Mesendoderm (in vitro differentiated cells): ENCODE data around the gene RNF135.
A peak's percentile ranks its signal among the peaks of the same experiment; 100 is the strongest.
"Not testable (repeated sequence)": the region's sequence is repeated elsewhere in the genome, so short reads cannot be mapped to it uniquely, and the experiment has no call there.

Source experiments
- DNase-seq: peaks from one replicate; pipeline ENCODE4 v3.0.0; 2013
- H2AK5ac ChIP-seq: 2 replicates; pipeline ENCODE4 v1.6.1; 2013; ENCODE audit warnings: low read length, inconsistent platforms
- H2BK120ac ChIP-seq: 2 replicates; pipeline ENCODE4 v1.6.1; 2013; ENCODE audit warnings: low read depth, mild to moderate bottlenecking, low read length, moderate library complexity, mixed read lengths
- H2BK15ac ChIP-seq: replicated peaks from 2 replicates; pipeline ENCODE4 v1.6.1; 2013; ENCODE audit warnings: low read depth, mild to moderate bottlenecking, moderate library complexity
- H2BK5ac ChIP-seq: 2 replicates; pipeline ENCODE4 v1.6.1; 2013; ENCODE audit warnings: low read length, inconsistent platforms
- H3K18ac ChIP-seq: 2 replicates; pipeline ENCODE4 v1.6.1; 2013; ENCODE audit warnings: mild to moderate bottlenecking, low read length, mixed read lengths
- H3K23ac ChIP-seq: one replicate; pipeline ENCODE4 v1.6.1; 2013; ENCODE audit warnings: low read length
- H3K27ac ChIP-seq: 2 replicates; pipeline ENCODE4 v1.5.1; 2013; ENCODE audit warnings: low read depth, mild to moderate bottlenecking, inconsistent platforms, low read length, moderate library complexity
- H3K27me3 ChIP-seq: 2 replicates; pipeline ENCODE4 v1.6.1; 2013; ENCODE audit warnings: low read length, control low read depth, mild to moderate bottlenecking, inconsistent platforms; ENCODE audit not compliant: insufficient read depth, poor library complexity
- H3K36me3 ChIP-seq: 2 replicates; pipeline ENCODE4 v1.6.1; 2013; ENCODE audit warnings: low read length, inconsistent platforms; ENCODE audit not compliant: control insufficient read depth, insufficient read depth
- H3K4ac ChIP-seq: one replicate; pipeline ENCODE4 v1.6.1; 2013; ENCODE audit warnings: low read depth, mild to moderate bottlenecking, low read length, moderate library complexity
- H3K4me1 ChIP-seq: 2 replicates; pipeline ENCODE4 v1.6.1; 2013; ENCODE audit warnings: low read depth, low read length, inconsistent platforms; ENCODE audit not compliant: control insufficient read depth
- H3K4me2 ChIP-seq: 2 replicates; pipeline ENCODE4 v1.6.1; 2013; ENCODE audit warnings: low read length
- H3K4me3 ChIP-seq: 2 replicates; pipeline ENCODE4 v1.5.1; 2013; ENCODE audit warnings: mild to moderate bottlenecking, low read length
- H3K56ac ChIP-seq: one replicate; pipeline ENCODE4 v1.6.1; 2013; ENCODE audit warnings: low read length
- H3K79me1 ChIP-seq: 2 replicates; pipeline ENCODE4 v1.6.1; 2013; ENCODE audit warnings: low read length, inconsistent platforms
- H3K79me2 ChIP-seq: 2 replicates; pipeline ENCODE4 v1.6.1; 2013; ENCODE audit warnings: mild to moderate bottlenecking, low read length; ENCODE audit not compliant: control insufficient read depth, insufficient read depth
- H3K9ac ChIP-seq: 2 replicates; pipeline ENCODE4 v1.6.1; 2013; ENCODE audit warnings: low read length, inconsistent platforms
- H4K5ac ChIP-seq: one replicate; pipeline ENCODE4 v1.6.1; 2013; ENCODE audit warnings: low read length
- H4K8ac ChIP-seq: one replicate; pipeline ENCODE4 v1.6.1; 2013; ENCODE audit warnings: low read depth, mild to moderate bottlenecking, control low read depth, low read length, moderate library complexity
- WGBS: extraction: QIAGEN DNeasy Blood & Tissue Kit; methylation state at CpG from one replicate; pipeline ENCODE4 v1.1.7; 2013; ENCODE audit warnings: low lambda C conversion rate, missing lambda C conversion rate; ENCODE audit not compliant: insufficient coverage; ENCODE audit errors: extremely low coverage; 5-methylcytosine and 5-hydroxymethylcytosine counted together

Gene RNF135

GRCh38 chr17:30927756-30928155 lies 43.1 kb upstream of the RNF135 start:
- no peak overlapping the region for H2AK5ac ChIP-seq
- no peak overlapping the region for H3K56ac ChIP-seq
- no peak overlapping the region for H3K23ac ChIP-seq
- H3K36me3 ChIP-seq = no peaks in the 10 kb centered on the region
- WGBS = no CpG with 5 or more reads among the region's 5 CpGs
- no peak overlapping the region for H4K5ac ChIP-seq
- H3K4me3 ChIP-seq = no peak overlapping the region
- no peak overlapping the region for H2BK5ac ChIP-seq
- no peak overlapping the region for H3K27ac ChIP-seq
- H3K79me2 ChIP-seq = no peaks in the 10 kb centered on the region
- H3K18ac ChIP-seq = no peak overlapping the region
- no peak overlapping the region for H4K8ac ChIP-seq
- no peak overlapping the region for H2BK15ac ChIP-seq
- H3K79me1 ChIP-seq = no peaks in the 10 kb centered on the region
- H3K4me2 ChIP-seq = no peak overlapping the region
- no peaks in the 10 kb centered on the region for H3K4me1 ChIP-seq
- H3K27me3 ChIP-seq = peaks cover 3% of the 10 kb centered on the region
- H3K4ac ChIP-seq = no peak overlapping the region
- no peak overlapping the region for H3K9ac ChIP-seq
- no peak overlapping the region for H2BK120ac ChIP-seq
- no peak for DNase-seq

GRCh38 chr17:30928584-30928983 lies 42.3 kb upstream of the RNF135 start:
- no peaks in the 10 kb centered on the region for H3K27me3 ChIP-seq
- H4K5ac ChIP-seq = no peak overlapping the region
- no peak overlapping the region for H2BK15ac ChIP-seq
- no peak overlapping the region for H2AK5ac ChIP-seq
- H3K9ac ChIP-seq = no peak overlapping the region
- no CpG with 5 or more reads among the region's 3 CpGs for WGBS
- no peaks in the 10 kb centered on the region for H3K4me1 ChIP-seq
- H3K23ac ChIP-seq = no peak overlapping the region
- DNase-seq = peak; percentile 35
- H3K4me3 ChIP-seq = no peak overlapping the region
- H4K8ac ChIP-seq = no peak overlapping the region
- H3K79me1 ChIP-seq = no peaks in the 10 kb centered on the region
- H2BK120ac ChIP-seq = no peak overlapping the region
- H3K36me3 ChIP-seq = no peaks in the 10 kb centered on the region
- H3K56ac ChIP-seq = no peak overlapping the region
- no peak overlapping the region for H3K4ac ChIP-seq
- no peak overlapping the region for H3K4me2 ChIP-seq
- no peaks in the 10 kb centered on the region for H3K79me2 ChIP-seq
- H3K27ac ChIP-seq = no peak overlapping the region
- H3K18ac ChIP-seq = no peak overlapping the region
- H2BK5ac ChIP-seq = no peak overlapping the region

DNA sequence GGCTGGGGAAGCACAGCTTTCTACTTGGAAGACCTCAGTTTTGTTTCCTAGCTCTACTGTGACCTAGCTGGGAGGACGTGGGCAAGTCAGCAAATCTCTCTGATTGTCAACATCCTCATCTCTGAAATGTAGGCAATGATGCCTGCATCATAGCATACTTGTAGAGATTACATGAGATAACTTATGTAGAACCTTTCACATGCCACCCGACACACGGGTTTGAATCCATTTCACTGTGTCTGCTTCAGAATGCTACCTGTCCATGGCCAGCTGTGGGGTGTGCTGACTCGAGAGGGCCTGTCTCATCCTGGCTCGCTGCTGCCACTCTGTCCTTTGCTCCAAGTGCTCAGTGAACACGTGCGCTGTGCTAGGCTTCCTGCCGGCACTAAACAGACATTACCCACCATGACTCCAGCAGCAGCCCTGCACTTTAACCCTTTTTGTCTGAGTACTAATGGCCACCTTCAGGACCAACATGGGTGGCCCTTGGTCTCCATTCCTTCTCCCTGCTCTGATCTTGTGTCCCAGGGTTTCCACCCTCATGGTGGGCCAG lies 41.7 kb upstream of the RNF135 start:
- H3K56ac ChIP-seq = no peak overlapping the region
- no peak overlapping the region for H4K8ac ChIP-seq
- DNase-seq = no peak
- H3K27me3 ChIP-seq = no peaks in the 10 kb centered on the region
- H3K4me3 ChIP-seq = no peak overlapping the region
- no peak overlapping the region for H2BK120ac ChIP-seq
- H3K4me1 ChIP-seq = no peaks in the 10 kb centered on the region
- no peak overlapping the region for H3K27ac ChIP-seq
- H3K18ac ChIP-seq = no peak overlapping the region
- no peak overlapping the region for H3K23ac ChIP-seq
- H3K79me2 ChIP-seq = no peaks in the 10 kb centered on the region
- WGBS = no CpG with 5 or more reads among the region's 8 CpGs
- no peaks in the 10 kb centered on the region for H3K79me1 ChIP-seq
- no peak overlapping the region for H2AK5ac ChIP-seq
- H3K4ac ChIP-seq = no peak overlapping the region
- H2BK15ac ChIP-seq = no peak overlapping the region
- H3K36me3 ChIP-seq = no peaks in the 10 kb centered on the region
- H3K9ac ChIP-seq = no peak overlapping the region
- no peak overlapping the region for H3K4me2 ChIP-seq
- no peak overlapping the region for H4K5ac ChIP-seq
- H2BK5ac ChIP-seq = no peak overlapping the region

DNA sequence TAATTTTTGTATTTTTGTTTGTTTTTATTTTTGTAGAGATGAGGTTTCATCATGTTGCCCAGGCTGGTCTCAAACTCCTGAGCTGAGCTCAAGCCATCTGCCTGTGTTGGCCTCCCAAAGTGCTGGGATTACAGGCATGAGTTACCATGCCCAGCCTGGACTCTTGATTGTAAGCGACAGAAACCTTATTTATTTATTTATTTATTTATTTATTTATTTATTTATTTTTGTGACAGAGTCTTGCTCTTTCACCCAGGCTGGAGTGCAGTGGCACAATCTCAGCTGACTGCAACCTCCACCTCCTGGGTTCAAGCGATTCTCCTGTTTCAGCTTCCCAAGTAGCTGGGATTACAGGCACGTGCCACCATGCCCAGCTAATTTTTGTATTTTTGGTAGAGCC lies 41.0 kb upstream of the RNF135 start:
- H4K5ac ChIP-seq, H2BK120ac ChIP-seq, H3K79me2 ChIP-seq, DNase-seq, H3K4ac ChIP-seq, H4K8ac ChIP-seq, H3K27me3 ChIP-seq, H3K36me3 ChIP-seq, H3K4me2 ChIP-seq, H3K79me1 ChIP-seq, H3K9ac ChIP-seq, H3K4me3 ChIP-seq, H2BK15ac ChIP-seq, H3K4me1 ChIP-seq, H2AK5ac ChIP-seq, H3K18ac ChIP-seq, H3K56ac ChIP-seq, H2BK5ac ChIP-seq, H3K27ac ChIP-seq, H3K23ac ChIP-seq: not testable (repeated sequence)
- WGBS = no CpG with 5 or more reads among the region's 3 CpGs

GRCh38 chr17:30930495-30930894 lies 40.3 kb upstream of the RNF135 start:
- no peaks in the 10 kb centered on the region for H3K36me3 ChIP-seq
- H3K4me2 ChIP-seq = no peak overlapping the region
- H3K79me1 ChIP-seq = no peaks in the 10 kb centered on the region
- no peak overlapping the region for H3K27ac ChIP-seq
- H3K4me3 ChIP-seq = no peak overlapping the region
- no CpG with 5 or more reads among the region's 3 CpGs for WGBS
- DNase-seq = no peak
- H3K79me2 ChIP-seq = no peaks in the 10 kb centered on the region
- no peak overlapping the region for H3K9ac ChIP-seq
- H3K4me1 ChIP-seq = no peaks in the 10 kb centered on the region
- no peak overlapping the region for H4K5ac ChIP-seq
- no peak overlapping the region for H3K56ac ChIP-seq
- no peak overlapping the region for H2AK5ac ChIP-seq
- H3K4ac ChIP-seq = no peak overlapping the region
- H4K8ac ChIP-seq = no peak overlapping the region
- no peak overlapping the region for H2BK5ac ChIP-seq
- H2BK15ac ChIP-seq = no peak overlapping the region
- no peak overlapping the region for H3K23ac ChIP-seq
- H3K27me3 ChIP-seq = no peaks in the 10 kb centered on the region
- no peak overlapping the region for H2BK120ac ChIP-seq
- H3K18ac ChIP-seq = no peak overlapping the region

GRCh38 chr17:30931582-30931981 lies 39.3 kb upstream of the RNF135 start:
- H3K79me1 ChIP-seq = not testable (repeated sequence)

More at GRCh38 chr17:30931582-30931981, 39.3 kb upstream of the RNF135 start:
- DNase-seq, H3K4me3 ChIP-seq, H3K23ac ChIP-seq, H3K27ac ChIP-seq, H3K79me2 ChIP-seq, H4K5ac ChIP-seq, H3K36me3 ChIP-seq, H3K4me1 ChIP-seq, H3K4me2 ChIP-seq, H3K9ac ChIP-seq, H3K4ac ChIP-seq, H3K18ac ChIP-seq, H3K56ac ChIP-seq, H2BK5ac ChIP-seq, H2BK120ac ChIP-seq, H2AK5ac ChIP-seq, H4K8ac ChIP-seq, H3K27me3 ChIP-seq, H2BK15ac ChIP-seq: not testable (repeated sequence)
- WGBS = no CpG with 5 or more reads among the region's 8 CpGs
